ENCODE results near the gene IFT122. TPM values are rescaled to one million over a fixed set of nuclear protein-coding genes. Genes with fewer than 3 reads are reported as not detected.

The IFT122 gene
- total RNA-seq, 1 donor from 2014 or later = 51.1 TPM

GRCh38 chr3:129505341-129505740 is 65.3 kb downstream of the IFT122 start:
- intact Hi-C loops (cut with DNase I) = no loop called here
- H3K4me1 ChIP-seq = peaks cover 0 to 18% of the 10 kb centered on the region in 2 donors
- H3K36me3 ChIP-seq = peaks cover 27 to 52% of the 10 kb centered on the region in 2 donors
- TF ChIP-seq CTCF (IDR thresholded peaks at IDR 0.05) = no peak
- peak overlapping the region in 1 of 2 donors; percentile 14 for H3K27ac ChIP-seq
- no peaks in the 10 kb centered on the region for H3K9me3 ChIP-seq
- H3K4me3 ChIP-seq = no peak overlapping the region
- H3K27me3 ChIP-seq = no peaks in the 10 kb centered on the region
- DNase-seq (ENCODE audit: low spot score in 2 of 2) = no peak

GRCh38 chr3:129506231-129506742 is 66.3 kb downstream of the IFT122 start:
- intact Hi-C loops (cut with DNase I) = no loop called here
- no peaks in the 10 kb centered on the region for H3K27me3 ChIP-seq
- H3K36me3 ChIP-seq = peaks cover 20 to 43% of the 10 kb centered on the region in 2 donors
- DNase-seq (ENCODE audit: low spot score in 2 of 2) = no peak
- no peak overlapping the region for H3K4me3 ChIP-seq
- H3K27ac ChIP-seq = no peak overlapping the region
- peaks cover 0 to 18% of the 10 kb centered on the region in 2 donors for H3K4me1 ChIP-seq
- TF ChIP-seq CTCF (IDR thresholded peaks at IDR 0.05) = no peak
- no peaks in the 10 kb centered on the region for H3K9me3 ChIP-seq

- H3K27me3 ChIP-seq = no peaks in the 10 kb centered on the region
- peaks cover 0 to 18% of the 10 kb centered on the region in 2 donors for H3K4me1 ChIP-seq
- no peak overlapping the region for H3K27ac ChIP-seq
- intact Hi-C loops (cut with DNase I) = no loop called here
- peaks cover 21 to 42% of the 10 kb centered on the region in 2 donors for H3K36me3 ChIP-seq
- H3K4me3 ChIP-seq = no peak overlapping the region
- no peak for DNase-seq (ENCODE audit: low spot score in 2 of 2)
- no peaks in the 10 kb centered on the region for H3K9me3 ChIP-seq
- no peak for TF ChIP-seq CTCF (IDR thresholded peaks at IDR 0.05)
Measured at GRCh38 chr3:129507181-129507831, 67.3 kb downstream of the IFT122 start.

GRCh38 chr3:129512595-129512994 is 72.6 kb downstream of the IFT122 start:
- TF ChIP-seq CTCF (IDR thresholded peaks at IDR 0.05) = no peak
- Histone ChIP-seq H3K36me3 (peaks cover 21 to 38% of the 10 kb centered on the region in 2 donors), H3K4me3 (no peak overlapping the region), H3K27ac (no peak overlapping the region), H3K27me3 (no peaks in the 10 kb centered on the region), H3K9me3 (no peaks in the 10 kb centered on the region), H3K4me1 (peaks cover 0 to under 1% of the 10 kb centered on the region in 2 donors)
- DNase-seq (ENCODE audit: low spot score in 2 of 2) = no peak
- intact Hi-C loops (cut with DNase I) = no loop called here

- Histone ChIP-seq H3K27ac (no peak overlapping the region), H3K9me3 (no peaks in the 10 kb centered on the region), H3K36me3 (peaks cover 24 to 49% of the 10 kb centered on the region in 2 donors), H3K4me1 (no peaks in the 10 kb centered on the region), H3K27me3 (no peaks in the 10 kb centered on the region), H3K4me3 (no peak overlapping the region)
- intact Hi-C loops (cut with DNase I) = no loop called here
- no peak for DNase-seq (ENCODE audit: low spot score in 2 of 2)
- no peak for TF ChIP-seq CTCF (IDR thresholded peaks at IDR 0.05)
Measured at GRCh38 chr3:129513705-129514104, 73.7 kb downstream of the IFT122 start.

All from ascending aorta (tissue), 2 donors.